HEK293 (cell line): ENCODE measurements around the gene ISM1.

Source experiments
- CTCF ChIA-PET: fragments of 350-600 bp; formaldehyde crosslinking; extraction: SDS; loops from one replicate; lab custom pipeline; 2021; ENCODE audit warnings: antibody characterized with exemption; lab: Yijun Ruan, JAX
- POLR2A ChIA-PET: fragments of 300-600 bp; formaldehyde crosslinking; extraction: SDS; loops from one replicate; lab custom pipeline; 2020; ENCODE audit warnings: antibody characterized with exemption, inconsistent platforms; lab: Yijun Ruan, JAX
- H3K27ac ChIP-seq: fragments of 200-500 bp; sonication (Bioruptor generic); 2 replicates; pipeline ENCODE4 v1.5.1; 2014; ENCODE audit warnings: low read depth, low read length, control low read depth, inconsistent platforms; ENCODE audit errors: extremely low read depth
- H3K36me3 ChIP-seq, 2 experiments: fragments of 200-500 bp in 1 of 2; sonication (Bioruptor generic) in 1 of 2; 1 replicate in 1 of 2; 2 replicates in 1 of 2; pipeline ENCODE4 v1.5.1; 2014 to 2017; ENCODE audit warnings: inconsistent platforms in 2 of 2, low read length in 2 of 2; ENCODE audit not compliant: control insufficient read depth in 2 of 2, insufficient read depth in 1 of 2
- H3K4me1 ChIP-seq: fragments of 200-500 bp; sonication (Bioruptor generic); 2 replicates; pipeline ENCODE4 v1.5.1; 2014; ENCODE audit warnings: mild to moderate bottlenecking, low read length, inconsistent platforms; ENCODE audit not compliant: control insufficient read depth, insufficient read depth
- H3K4me3 ChIP-seq: 2 replicates; pipeline ENCODE4 v1.5.1; 2011; ENCODE audit warnings: low read depth, mild to moderate bottlenecking, control low read depth, low read length, moderate library complexity
- H3K9me3 ChIP-seq: fragments of 200-500 bp; sonication (Bioruptor generic); 2 replicates; pipeline ENCODE4 v1.5.1; 2014; ENCODE audit warnings: low read depth, low read length, inconsistent platforms; ENCODE audit not compliant: control insufficient read depth, insufficient read depth
- FEZF1 ChIP-seq: fragments of 450-650 bp; formaldehyde crosslinking; IDR thresholded peaks from 2 replicates; pipeline ENCODE4 v1.5.1; 2016; ENCODE audit warnings: missing biosample characterization, missing genetic modification characterization
- GLI4 ChIP-seq: fragments of 450-650 bp; formaldehyde crosslinking; IDR thresholded peaks from 2 replicates; pipeline ENCODE4 v1.5.1; 2016; ENCODE audit warnings: missing biosample characterization, missing genetic modification characterization
- SP2 ChIP-seq: fragments of 450-650 bp; formaldehyde crosslinking; IDR thresholded peaks from 2 replicates; pipeline ENCODE4 v1.5.1; 2016; ENCODE audit warnings: missing biosample characterization, missing genetic modification characterization
- YY2 ChIP-seq: fragments of 450-650 bp; formaldehyde crosslinking; IDR thresholded peaks from 2 replicates; pipeline ENCODE4 v1.5.1; 2016; ENCODE audit warnings: missing biosample characterization, missing genetic modification characterization
- ZBTB8A ChIP-seq: fragments of 450-650 bp; formaldehyde crosslinking; IDR thresholded peaks from 2 replicates; pipeline ENCODE4 v1.5.1; 2016; ENCODE audit warnings: missing biosample characterization, missing genetic modification characterization
- ZFP37 ChIP-seq: fragments of 450-650 bp; formaldehyde crosslinking; IDR thresholded peaks from 2 replicates; pipeline ENCODE4 v1.5.1; 2016; ENCODE audit warnings: missing biosample characterization, missing genetic modification characterization
- ZNF133 ChIP-seq: fragments of 450-650 bp; formaldehyde crosslinking; IDR thresholded peaks from 2 replicates; pipeline ENCODE4 v1.5.1; 2016; ENCODE audit warnings: missing biosample characterization, missing genetic modification characterization
- ZNF324 ChIP-seq: fragments of 450-650 bp; formaldehyde crosslinking; IDR thresholded peaks from 2 replicates; pipeline ENCODE4 v1.5.1; 2016; ENCODE audit warnings: missing biosample characterization, missing genetic modification characterization
- ZNF37A ChIP-seq: fragments of 450-650 bp; IDR thresholded peaks from 2 replicates; pipeline ENCODE4 v1.5.1; 2018; ENCODE audit warnings: missing biosample characterization, missing genetic modification characterization
- ZNF571 ChIP-seq: fragments of 450-650 bp; formaldehyde crosslinking; IDR thresholded peaks from 2 replicates; pipeline ENCODE4 v1.5.0; 2017; ENCODE audit warnings: missing biosample characterization, missing genetic modification characterization
- ZNF654 ChIP-seq: fragments of 450-650 bp; formaldehyde crosslinking; IDR thresholded peaks from 2 replicates; pipeline ENCODE4 v1.5.1; 2016; ENCODE audit warnings: low read depth, missing biosample characterization, missing genetic modification characterization
- ZNF76 ChIP-seq: fragments of 450-650 bp; formaldehyde crosslinking; IDR thresholded peaks from 2 replicates; pipeline ENCODE4; 2016; ENCODE audit warnings: low read depth, missing biosample characterization, missing genetic modification characterization, borderline replicate concordance
- TF ChIP-seq, protein P1 (sequence below): fragments of 450-650 bp; formaldehyde crosslinking; IDR thresholded peaks from 2 replicates; pipeline ENCODE4 v1.5.1; 2016; ENCODE audit warnings: missing biosample characterization, missing genetic modification characterization
- TF ChIP-seq, protein P2 (sequence below): fragments of 450-650 bp; formaldehyde crosslinking; IDR thresholded peaks from 2 replicates; pipeline ENCODE4 v1.5.1; 2017; ENCODE audit warnings: missing biosample characterization, mild to moderate bottlenecking, missing genetic modification characterization, moderate library complexity
- TF ChIP-seq, protein P3 (sequence below): fragments of 450-650 bp; formaldehyde crosslinking; IDR thresholded peaks from 2 replicates; pipeline ENCODE4 v1.5.1; 2016; ENCODE audit warnings: missing biosample characterization, missing genetic modification characterization, borderline replicate concordance
- TF ChIP-seq, protein P4 (sequence below): fragments of 450-650 bp; formaldehyde crosslinking; IDR thresholded peaks from 2 replicates; pipeline ENCODE4 v1.5.1; 2016; ENCODE audit warnings: missing biosample characterization, missing genetic modification characterization

Gene ISM1

DNA sequence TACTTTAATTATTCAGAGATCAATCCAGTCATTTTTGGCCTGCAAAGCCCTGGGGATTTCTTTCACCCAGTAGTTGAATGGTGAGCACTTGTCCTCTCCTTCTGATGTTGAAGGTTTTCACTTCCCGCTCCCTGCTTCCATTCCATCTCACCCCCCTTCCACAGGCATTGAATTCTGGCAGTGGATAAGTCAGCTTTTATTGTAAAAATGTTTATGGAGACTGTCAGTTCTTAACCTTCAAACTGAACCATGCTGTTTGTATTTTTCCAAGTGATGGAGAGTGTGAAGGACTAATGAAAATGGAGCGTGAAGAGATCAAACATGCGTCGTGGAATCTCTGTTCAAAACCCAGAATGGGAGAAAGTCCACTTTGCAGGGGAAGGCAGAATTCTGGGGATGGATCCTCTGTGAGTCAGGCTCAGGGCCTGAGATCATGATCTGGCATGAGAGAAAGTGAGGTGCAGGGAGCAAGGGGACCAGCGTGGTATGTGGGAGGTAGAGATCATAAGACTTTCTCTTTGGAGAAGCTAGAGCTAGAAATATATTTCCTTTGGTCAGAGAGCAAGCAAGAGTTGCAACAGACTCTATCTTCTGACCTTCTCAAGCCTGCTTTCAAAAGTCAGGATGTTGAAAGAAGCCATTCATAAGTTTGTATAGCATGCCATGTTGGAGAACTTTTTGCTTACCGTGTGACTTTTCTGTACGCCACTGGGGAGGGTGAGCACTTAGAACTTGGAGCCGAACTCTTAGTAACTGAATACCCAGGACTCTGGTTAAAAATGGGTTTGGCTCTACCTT lies 30.2 kb downstream of the ISM1 start:
- no peak overlapping the region for H3K27ac ChIP-seq
- no peak overlapping the region for H3K4me3 ChIP-seq
- H3K36me3 ChIP-seq, result no peaks in the 10 kb centered on the region
- POLR2A ChIA-PET, result no interaction called here
- H3K9me3 ChIP-seq, result no peaks in the 10 kb centered on the region
- CTCF ChIA-PET, result interaction anchor here (0.9 to 1.5 kb wide), 3 partner anchors 10 to 538 kb away, joined by 3 to 7 read pairs (median 5); no protein-coding TSS in a partner anchor
- TF ChIP-seq FEZF1 (no peak), ZNF37A (no peak), ZNF571 (tag by site-specific recombination) (no peak), GLI4 (tag by site-specific recombination) (no peak), ZNF654 (tag by site-specific recombination) (no peak), YY2 (tag by site-specific recombination) (no peak)
- TF ChIP-seq, protein P1, sequence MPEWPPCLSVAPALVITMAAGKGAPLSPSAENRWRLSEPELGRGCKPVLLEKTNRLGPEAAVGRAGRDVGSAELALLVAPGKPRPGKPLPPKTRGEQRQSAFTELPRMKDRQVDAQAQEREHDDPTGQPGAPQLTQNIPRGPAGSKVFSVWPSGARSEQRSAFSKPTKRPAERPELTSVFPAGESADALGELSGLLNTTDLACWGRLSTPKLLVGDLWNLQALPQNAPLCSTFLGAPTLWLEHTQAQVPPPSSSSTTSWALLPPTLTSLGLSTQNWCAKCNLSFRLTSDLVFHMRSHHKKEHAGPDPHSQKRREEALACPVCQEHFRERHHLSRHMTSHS, result no peak
- TF ChIP-seq, protein P2, sequence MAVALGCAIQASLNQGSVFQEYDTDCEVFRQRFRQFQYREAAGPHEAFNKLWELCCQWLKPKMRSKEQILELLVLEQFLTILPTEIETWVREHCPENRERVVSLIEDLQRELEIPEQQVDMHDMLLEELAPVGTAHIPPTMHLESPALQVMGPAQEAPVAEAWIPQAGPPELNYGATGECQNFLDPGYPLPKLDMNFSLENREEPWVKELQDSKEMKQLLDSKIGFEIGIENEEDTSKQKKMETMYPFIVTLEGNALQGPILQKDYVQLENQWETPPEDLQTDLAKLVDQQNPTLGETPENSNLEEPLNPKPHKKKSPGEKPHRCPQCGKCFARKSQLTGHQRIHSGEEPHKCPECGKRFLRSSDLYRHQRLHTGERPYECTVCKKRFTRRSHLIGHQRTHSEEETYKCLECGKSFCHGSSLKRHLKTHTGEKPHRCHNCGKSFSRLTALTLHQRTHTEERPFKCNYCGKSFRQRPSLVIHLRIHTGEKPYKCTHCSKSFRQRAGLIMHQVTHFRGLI (tag by site-specific recombination), result no peak
- no peaks in the 10 kb centered on the region for H3K4me1 ChIP-seq

DNA sequence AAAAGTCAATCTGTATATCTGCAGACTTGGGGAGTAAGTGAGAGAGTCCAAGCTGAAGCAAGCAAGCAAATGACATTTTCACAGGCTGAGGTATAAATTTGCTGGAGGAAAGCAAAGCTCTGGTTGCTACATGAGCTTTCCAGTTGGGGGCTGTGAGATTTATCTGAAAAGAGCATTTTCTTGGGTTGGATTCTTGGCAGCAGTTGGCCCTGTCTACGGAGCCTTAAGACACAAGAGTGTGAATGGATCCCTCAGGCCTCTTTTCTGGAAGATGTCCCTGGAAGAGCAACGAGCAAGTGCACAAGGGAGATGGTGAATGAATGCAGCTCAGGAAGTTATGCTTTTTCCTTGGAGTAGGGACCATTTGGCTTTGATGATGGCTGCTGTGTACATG lies 30.8 kb downstream of the ISM1 start:
- H3K27ac ChIP-seq, result no peak overlapping the region
- no peak for TF ChIP-seq ZFP37 (tag by site-specific recombination)
- TF ChIP-seq, protein P3, sequence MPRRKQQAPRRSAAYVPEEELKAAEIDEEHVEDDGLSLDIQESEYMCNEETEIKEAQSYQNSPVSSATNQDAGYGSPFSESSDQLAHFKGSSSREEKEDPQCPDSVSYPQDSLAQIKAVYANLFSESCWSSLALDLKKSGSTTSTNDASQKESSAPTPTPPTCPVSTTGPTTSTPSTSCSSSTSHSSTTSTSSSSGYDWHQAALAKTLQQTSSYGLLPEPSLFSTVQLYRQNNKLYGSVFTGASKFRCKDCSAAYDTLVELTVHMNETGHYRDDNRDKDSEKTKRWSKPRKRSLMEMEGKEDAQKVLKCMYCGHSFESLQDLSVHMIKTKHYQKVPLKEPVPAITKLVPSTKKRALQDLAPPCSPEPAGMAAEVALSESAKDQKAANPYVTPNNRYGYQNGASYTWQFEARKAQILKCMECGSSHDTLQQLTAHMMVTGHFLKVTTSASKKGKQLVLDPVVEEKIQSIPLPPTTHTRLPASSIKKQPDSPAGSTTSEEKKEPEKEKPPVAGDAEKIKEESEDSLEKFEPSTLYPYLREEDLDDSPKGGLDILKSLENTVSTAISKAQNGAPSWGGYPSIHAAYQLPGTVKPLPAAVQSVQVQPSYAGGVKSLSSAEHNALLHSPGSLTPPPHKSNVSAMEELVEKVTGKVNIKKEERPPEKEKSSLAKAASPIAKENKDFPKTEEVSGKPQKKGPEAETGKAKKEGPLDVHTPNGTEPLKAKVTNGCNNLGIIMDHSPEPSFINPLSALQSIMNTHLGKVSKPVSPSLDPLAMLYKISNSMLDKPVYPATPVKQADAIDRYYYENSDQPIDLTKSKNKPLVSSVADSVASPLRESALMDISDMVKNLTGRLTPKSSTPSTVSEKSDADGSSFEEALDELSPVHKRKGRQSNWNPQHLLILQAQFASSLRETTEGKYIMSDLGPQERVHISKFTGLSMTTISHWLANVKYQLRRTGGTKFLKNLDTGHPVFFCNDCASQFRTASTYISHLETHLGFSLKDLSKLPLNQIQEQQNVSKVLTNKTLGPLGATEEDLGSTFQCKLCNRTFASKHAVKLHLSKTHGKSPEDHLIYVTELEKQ (tag by site-specific recombination), result no peak
- TF ChIP-seq SP2 (tag by site-specific recombination), result no peak
- TF ChIP-seq, protein P4, sequence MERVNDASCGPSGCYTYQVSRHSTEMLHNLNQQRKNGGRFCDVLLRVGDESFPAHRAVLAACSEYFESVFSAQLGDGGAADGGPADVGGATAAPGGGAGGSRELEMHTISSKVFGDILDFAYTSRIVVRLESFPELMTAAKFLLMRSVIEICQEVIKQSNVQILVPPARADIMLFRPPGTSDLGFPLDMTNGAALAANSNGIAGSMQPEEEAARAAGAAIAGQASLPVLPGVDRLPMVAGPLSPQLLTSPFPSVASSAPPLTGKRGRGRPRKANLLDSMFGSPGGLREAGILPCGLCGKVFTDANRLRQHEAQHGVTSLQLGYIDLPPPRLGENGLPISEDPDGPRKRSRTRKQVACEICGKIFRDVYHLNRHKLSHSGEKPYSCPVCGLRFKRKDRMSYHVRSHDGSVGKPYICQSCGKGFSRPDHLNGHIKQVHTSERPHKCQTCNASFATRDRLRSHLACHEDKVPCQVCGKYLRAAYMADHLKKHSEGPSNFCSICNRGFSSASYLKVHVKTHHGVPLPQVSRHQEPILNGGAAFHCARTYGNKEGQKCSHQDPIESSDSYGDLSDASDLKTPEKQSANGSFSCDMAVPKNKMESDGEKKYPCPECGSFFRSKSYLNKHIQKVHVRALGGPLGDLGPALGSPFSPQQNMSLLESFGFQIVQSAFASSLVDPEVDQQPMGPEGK (tag by site-specific recombination), result no peak
- no peak for TF ChIP-seq ZNF324 (tag by site-specific recombination)
- TF ChIP-seq ZNF76 (tag by site-specific recombination), result no peak
- no peak for TF ChIP-seq ZBTB8A
- no peak for TF ChIP-seq ZNF133 (tag by site-specific recombination)
- no peaks in the 10 kb centered on the region for H3K9me3 ChIP-seq
- H3K36me3 ChIP-seq, result no peaks in the 10 kb centered on the region
- no peak overlapping the region for H3K4me3 ChIP-seq
- POLR2A ChIA-PET, result no interaction called here
- CTCF ChIA-PET, result interaction anchor here (1.5 kb wide), 1 partner anchor 9 kb away, joined by 7 read pairs; no protein-coding TSS in a partner anchor
- no peaks in the 10 kb centered on the region for H3K4me1 ChIP-seq
